Fibroblast of lung (primary cell): Measurements from ENCODE around the gene NOP9. TPM values are rescaled to one million over a fixed set of nuclear protein-coding genes. Genes with fewer than 3 reads are reported as not detected.

Source experiments
- DNase-seq, 2 donors: peaks; one replicate each; pipeline versions ENCODE4 v3.0.0 to v3.0.0-alpha.2; 2010; ENCODE audit warnings: low read depth in 2 of 2
- H2AFZ ChIP-seq: 2 replicates; pipeline ENCODE4 v1.5.1; 2012; ENCODE audit warnings: low read length, control low read depth, inconsistent platforms
- H3K27ac ChIP-seq: 2 replicates; pipeline ENCODE4 v1.5.1; 2011; ENCODE audit warnings: low read length, control low read depth; ENCODE audit not compliant: insufficient read depth
- H3K27me3 ChIP-seq: 2 replicates; pipeline ENCODE4 v1.5.1; 2011; ENCODE audit warnings: mild to moderate bottlenecking, low read length; ENCODE audit not compliant: control insufficient read depth, insufficient read depth
- H3K36me3 ChIP-seq: 2 replicates; pipeline ENCODE4 v1.5.1; 2011; ENCODE audit warnings: low read length; ENCODE audit not compliant: control insufficient read depth, insufficient read depth
- H3K4me1 ChIP-seq: 2 replicates; pipeline ENCODE4 v1.5.1; 2011; ENCODE audit warnings: low read length; ENCODE audit not compliant: control insufficient read depth, insufficient read depth; ENCODE audit errors: extremely low read depth
- H3K4me2 ChIP-seq: 2 replicates; pipeline ENCODE4 v1.5.1; 2011; ENCODE audit warnings: low read length, control low read depth; ENCODE audit not compliant: insufficient read depth; ENCODE audit errors: extremely low read depth
- H3K4me3 ChIP-seq, 4 experiments: fragments of 200-600 bp in 1 of 4; sonication (generic) in 1 of 4; replicated peaks in 1 of 4; 2 replicates each; pipeline ENCODE4 v1.5.1; 2011 to 2016; ENCODE audit warnings: low read length in 4 of 4, low read depth in 3 of 4, mild to moderate bottlenecking in 3 of 4, control low read depth in 2 of 4, inconsistent platforms in 1 of 4, mixed read lengths in 1 of 4; ENCODE audit not compliant: insufficient read depth in 1 of 4; ENCODE audit errors: control extremely low read depth in 1 of 4
- H3K79me2 ChIP-seq: 2 replicates; pipeline ENCODE4 v1.5.1; 2012; ENCODE audit warnings: mild to moderate bottlenecking, low read length, inconsistent platforms; ENCODE audit not compliant: control insufficient read depth, insufficient read depth
- H3K9ac ChIP-seq: 2 replicates; pipeline ENCODE4 v1.5.1; 2011; ENCODE audit warnings: mild to moderate bottlenecking, low read length, control low read depth; ENCODE audit not compliant: insufficient read depth
- H3K9me3 ChIP-seq: 2 replicates; pipeline ENCODE4 v1.5.1; 2012; ENCODE audit warnings: low read depth, low read length; ENCODE audit not compliant: control insufficient read depth, insufficient read depth
- H4K20me1 ChIP-seq: 2 replicates; pipeline ENCODE4 v1.5.1; 2011; ENCODE audit warnings: low read length; ENCODE audit not compliant: control insufficient read depth, insufficient read depth; ENCODE audit errors: extremely low read depth
- CTCF ChIP-seq, 2 donors: IDR thresholded peaks in 1 of 2; conservative IDR thresholded peaks in 1 of 2; 1 replicate in 1 of 2; 2 replicates in 1 of 2; pipeline ENCODE4 v1.5.1; 2011 to 2012; ENCODE audit warnings: low read length in 2 of 2, control low read depth in 1 of 2, inconsistent platforms in 1 of 2, low read depth in 1 of 2, mild to moderate bottlenecking in 1 of 2
- EZH2 ChIP-seq: IDR thresholded peaks from 2 replicates; pipeline ENCODE4 v1.5.1; 2012; ENCODE audit warnings: low read length, control low read depth, mild to moderate bottlenecking; ENCODE audit errors: missing control alignments
- polyA plus RNA-seq, 2 donors: library from polyadenylated mRNA; depleted of rRNA in 1 of 2; stranded (reverse) in 1 of 2; unstranded in 1 of 2; fragments of >200 nt; gene quantifications; 2 replicates each; pipeline ENCODE4 v1.2.1, GENCODE V29; 2011 to 2012; ENCODE audit warnings: missing spikeins in 1 of 2
- total RNA-seq: library from RNA; depleted of rRNA; stranded (reverse); fragments of >200 nt; gene quantifications from 2 replicates; pipeline ENCODE4 v1.2.1, GENCODE V29; 2014

Gene NOP9
- total and polyA plus RNA-seq, 2 donors (not counting 1 experiment from before 2014, with no cell fraction given), result 8.0 to 16.2 TPM

GRCh38 chr14:24342889-24343288 lies 43.2 kb downstream of the NOP9 start:
- Histone ChIP-seq H3K9ac (no peak overlapping the region), H3K36me3 (no peaks in the 10 kb centered on the region), H3K4me3 (no peak overlapping the region), H4K20me1 (no peaks in the 10 kb centered on the region), H3K27me3 (peaks cover 13% of the 10 kb centered on the region), H3K4me1 (no peaks in the 10 kb centered on the region), H3K79me2 (no peaks in the 10 kb centered on the region), H3K4me2 (no peak overlapping the region), H3K9me3 (no peaks in the 10 kb centered on the region), H3K27ac (no peak overlapping the region), H2AFZ (no peak overlapping the region)
- TF ChIP-seq EZH2, result no peak
- no peak for TF ChIP-seq CTCF (conservative IDR thresholded peaks at IDR 0.05 in 1 of 2, IDR thresholded peaks at IDR 0.05 in 1 of 2; ENCODE audit: low read depth in 1 of 2, low read length in 2 of 2)
- no peak for DNase-seq

- no peaks in the 10 kb centered on the region for H3K4me1 ChIP-seq
- no peak overlapping the region for H3K4me2 ChIP-seq
- TF ChIP-seq CTCF (conservative IDR thresholded peaks at IDR 0.05 in 1 of 2, IDR thresholded peaks at IDR 0.05 in 1 of 2; ENCODE audit: low read depth in 1 of 2, low read length in 2 of 2) (no peak), EZH2 (no peak)
- no peak for DNase-seq
- H3K36me3 ChIP-seq, result no peaks in the 10 kb centered on the region
- peaks cover 13% of the 10 kb centered on the region for H3K27me3 ChIP-seq
- no peak overlapping the region for H2AFZ ChIP-seq
- no peak overlapping the region for H3K9ac ChIP-seq
- H4K20me1 ChIP-seq, result no peaks in the 10 kb centered on the region
- no peak overlapping the region for H3K4me3 ChIP-seq
- no peaks in the 10 kb centered on the region for H3K79me2 ChIP-seq
- H3K27ac ChIP-seq, result no peak overlapping the region
- no peaks in the 10 kb centered on the region for H3K9me3 ChIP-seq
These were observed 44.4 kb downstream of the NOP9 start for GRCh38 chr14:24343795-24344660.

- no peak overlapping the region for H3K4me3 ChIP-seq
- H3K79me2 ChIP-seq, result no peaks in the 10 kb centered on the region
- DNase-seq, result no peak
- no peak overlapping the region for H3K9ac ChIP-seq
- no peak overlapping the region for H3K4me2 ChIP-seq
- no peaks in the 10 kb centered on the region for H4K20me1 ChIP-seq
- H2AFZ ChIP-seq, result no peak overlapping the region
- no peak overlapping the region for H3K27ac ChIP-seq
- peaks cover 2% of the 10 kb centered on the region for H3K4me1 ChIP-seq
- H3K9me3 ChIP-seq, result no peaks in the 10 kb centered on the region
- peaks cover 4% of the 10 kb centered on the region for H3K27me3 ChIP-seq
- no peak for TF ChIP-seq EZH2
- TF ChIP-seq CTCF (conservative IDR thresholded peaks at IDR 0.05 in 1 of 2, IDR thresholded peaks at IDR 0.05 in 1 of 2; ENCODE audit: low read depth in 1 of 2, low read length in 2 of 2), result no peak
- no peaks in the 10 kb centered on the region for H3K36me3 ChIP-seq
These were observed 47.5 kb downstream of the NOP9 start for GRCh38 chr14:24347134-24347533.
